Erythroblast (primary cell): Measurements from ENCODE around the gene TMEM184B.
A peak's percentile ranks its signal among the peaks of the same experiment; 100 is the strongest.

Experiments used
- GATA1 ChIP-seq: IDR thresholded peaks from 2 replicates; pipeline ENCODE4 v1.6.1; 2011; ENCODE audit warnings: low read depth, mild to moderate bottlenecking, control low read depth, low read length, moderate library complexity
- POLR2A ChIP-seq: IDR thresholded peaks from 2 replicates; pipeline ENCODE4 v1.6.1; 2011; ENCODE audit warnings: mild to moderate bottlenecking, low read length

- TF ChIP-seq POLR2A = peak; percentile 79
- TF ChIP-seq GATA1 = no peak
Measured at GRCh38 chr22:38201711-38202436, 70.9 kb downstream of the TMEM184B start, which contains the start of gene MAFF.
